Epithelial cell of umbilical artery (primary cell): Measurements from ENCODE around the gene EPB41L4A. TPM values are rescaled to one million over a fixed set of nuclear protein-coding genes. Genes with fewer than 3 reads are reported as not detected.

Experiments
- total RNA-seq: library from RNA; depleted of rRNA; stranded (reverse); fragments of >200 nt; gene quantifications from 2 replicates; pipeline ENCODE4 v1.2.3, GENCODE V29; 2014

The EPB41L4A gene
- 8.8 and 12.0 TPM in 2 replicates for total RNA-seq

GRCh38 chr5:112419164-112419985 is at the start of gene EPB41L4A:
TSS of gene EPB41L4A (minus strand) at chr5:112419277. CDS start at chr5:112419039, 238 bp downstream.

